ENCODE measurements around the gene COPB2. TPM values are rescaled to one million over a fixed set of nuclear protein-coding genes. Genes with fewer than 3 reads are reported as not detected.

The COPB2 gene
- total and polyA plus RNA-seq, 8 donors: 26.9 to 114 (median 93.6) TPM

DNA sequence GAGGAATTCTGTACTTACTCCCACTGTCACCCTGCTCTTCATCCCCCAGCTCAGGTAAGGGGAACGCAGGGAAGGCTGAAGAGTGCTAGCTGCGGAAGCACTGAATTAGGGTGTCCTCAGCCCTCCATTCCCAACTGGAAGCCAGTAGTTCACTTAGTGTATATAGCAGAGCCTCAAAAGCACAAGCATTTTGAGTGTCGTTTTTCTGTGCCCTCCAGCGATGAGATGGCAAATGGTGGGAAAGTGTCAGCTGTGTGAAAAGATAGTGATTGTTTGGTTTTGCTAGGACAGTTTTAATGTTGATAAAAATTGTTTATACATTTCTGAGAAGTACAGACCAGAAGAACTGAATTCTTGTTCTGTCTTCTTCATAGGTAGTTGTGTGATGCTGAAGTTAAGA, 34.8 kb downstream of the COPB2 start:
- TF ChIP-seq, protein P1, sequence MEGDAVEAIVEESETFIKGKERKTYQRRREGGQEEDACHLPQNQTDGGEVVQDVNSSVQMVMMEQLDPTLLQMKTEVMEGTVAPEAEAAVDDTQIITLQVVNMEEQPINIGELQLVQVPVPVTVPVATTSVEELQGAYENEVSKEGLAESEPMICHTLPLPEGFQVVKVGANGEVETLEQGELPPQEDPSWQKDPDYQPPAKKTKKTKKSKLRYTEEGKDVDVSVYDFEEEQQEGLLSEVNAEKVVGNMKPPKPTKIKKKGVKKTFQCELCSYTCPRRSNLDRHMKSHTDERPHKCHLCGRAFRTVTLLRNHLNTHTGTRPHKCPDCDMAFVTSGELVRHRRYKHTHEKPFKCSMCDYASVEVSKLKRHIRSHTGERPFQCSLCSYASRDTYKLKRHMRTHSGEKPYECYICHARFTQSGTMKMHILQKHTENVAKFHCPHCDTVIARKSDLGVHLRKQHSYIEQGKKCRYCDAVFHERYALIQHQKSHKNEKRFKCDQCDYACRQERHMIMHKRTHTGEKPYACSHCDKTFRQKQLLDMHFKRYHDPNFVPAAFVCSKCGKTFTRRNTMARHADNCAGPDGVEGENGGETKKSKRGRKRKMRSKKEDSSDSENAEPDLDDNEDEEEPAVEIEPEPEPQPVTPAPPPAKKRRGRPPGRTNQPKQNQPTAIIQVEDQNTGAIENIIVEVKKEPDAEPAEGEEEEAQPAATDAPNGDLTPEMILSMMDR (IDR thresholded peaks at IDR 0.05): no peak

DNA sequence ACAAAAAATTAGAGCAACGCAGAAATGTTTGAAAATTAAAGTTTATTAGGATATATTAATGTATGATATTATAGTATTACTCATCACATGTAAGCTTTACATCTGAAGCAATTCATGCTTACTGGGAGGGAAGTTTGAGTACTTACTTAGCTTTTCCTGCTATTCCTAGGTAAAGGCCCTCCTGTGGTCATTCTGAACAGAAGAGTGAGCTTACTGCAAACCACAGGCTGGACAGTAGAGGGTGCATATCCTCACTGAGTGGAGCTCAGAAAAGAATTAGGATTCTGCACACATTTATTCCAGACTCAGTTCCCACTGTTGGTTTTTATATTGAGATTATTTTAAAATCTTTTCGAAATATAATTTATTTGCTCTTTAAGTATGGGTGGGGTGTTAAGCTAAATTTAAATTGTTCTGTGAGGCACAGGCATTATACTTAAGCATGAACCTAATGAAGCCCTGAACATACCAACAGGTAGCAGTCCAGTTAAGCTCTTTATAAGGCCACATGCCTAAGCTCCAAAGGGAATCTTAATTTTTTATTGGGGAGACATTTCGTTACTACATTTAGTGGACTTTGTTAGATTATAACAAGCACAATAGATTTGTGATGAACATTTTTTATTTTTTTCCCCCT, 35.4 kb downstream of the COPB2 start:
- FAIRE-seq (peak; percentile 41), DNase-seq (peak in 3 of 6 donors; percentile 40 to 51 (median 42)), ATAC-seq (peak; percentile 76 to 93 (median 90))
- peaks cover 0 to 21% (median 19%) of the 10 kb centered on the region in 3 donors for H3K4me1 ChIP-seq
- H3K9me3 ChIP-seq: no peaks in the 10 kb centered on the region
- H3K27ac ChIP-seq: peak overlapping the region in 2 of 4 donors; percentile 19 to 53
- intact Hi-C loops (cut with DNase I): no loop called here
- H3K27me3 ChIP-seq: no peaks in the 10 kb centered on the region
- no peak overlapping the region for H3K4me3 ChIP-seq
- TF ChIP-seq, protein P1 (IDR thresholded peaks at IDR 0.05): peak; percentile 24 to 65 (median 56)
- 45 to 58% methylated on average over 3 of the region's 3 CpGs for WGBS, 2 donors
- H3K36me3 ChIP-seq: peaks cover 13 to 74% (median 39%) of the 10 kb centered on the region in 3 donors

More for the DNA sequence above, 34.8 kb downstream of the COPB2 start:
- Histone ChIP-seq H3K4me3 (no peak overlapping the region), H3K27me3 (no peaks in the 10 kb centered on the region), H3K4me1 (peaks cover 0 to 21% (median 19%) of the 10 kb centered on the region in 3 donors), H3K9me3 (no peaks in the 10 kb centered on the region), H3K27ac (peak overlapping the region in 1 of 4 donors; percentile 53), H3K36me3 (peaks cover 13 to 75% (median 44%) of the 10 kb centered on the region in 3 donors)
- intact Hi-C loops (cut with DNase I): no loop called here
- no peak for FAIRE-seq
- peak in 2 of 6 donors; percentile 16 to 38 for DNase-seq
- peak; percentile 36 to 75 (median 56) for ATAC-seq
- WGBS, 2 donors: 39 to 48% methylated on average over 4 of the region's 4 CpGs

DNA sequence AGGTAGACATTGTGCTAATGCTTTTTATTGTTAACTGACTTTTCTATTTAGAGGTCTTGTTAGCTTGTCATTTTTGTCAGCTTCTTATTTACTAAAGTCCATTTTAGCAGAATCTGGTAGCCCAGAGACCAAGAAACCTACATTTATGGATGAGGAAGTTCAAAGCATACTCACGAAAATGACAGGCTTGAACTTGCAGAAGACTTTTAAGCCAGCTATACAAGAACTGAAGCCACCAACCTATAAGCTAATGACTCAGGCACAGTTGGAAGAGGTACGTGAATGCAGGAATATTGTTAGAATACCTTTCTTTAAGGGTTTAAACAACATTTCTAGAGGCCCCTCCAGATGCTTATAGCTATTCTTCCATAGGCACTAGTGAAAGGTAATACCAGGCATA, 42.7 kb downstream of the COPB2 start:
- DNase-seq (no peak), ATAC-seq (no peak), FAIRE-seq (no peak)
- Histone ChIP-seq H3K4me3 (no peak overlapping the region), H3K36me3 (peaks cover 4 to 48% (median 11%) of the 10 kb centered on the region in 3 donors), H3K27me3 (no peaks in the 10 kb centered on the region), H3K27ac (no peak overlapping the region), H3K9me3 (no peaks in the 10 kb centered on the region), H3K4me1 (peaks cover 0 to 16% (median 12%) of the 10 kb centered on the region in 3 donors)
- TF ChIP-seq, protein P1 (IDR thresholded peaks at IDR 0.05): no peak
- intact Hi-C loops (cut with DNase I): no loop called here
- WGBS, 2 donors: 74 to 91% methylated on average over 2 of the region's 2 CpGs

- TF ChIP-seq, protein P1 (IDR thresholded peaks at IDR 0.05): no peak
- no peaks in the 10 kb centered on the region for H3K27me3 ChIP-seq
- H3K4me3 ChIP-seq: peak within 1 kb of the TSS; percentile 68 to 73 (median 71)
- FAIRE-seq (no peak), DNase-seq (peak; percentile 71 to 84 (median 80)), ATAC-seq (peak; percentile 96 to 98 (median 98))
- H3K27ac ChIP-seq: peak within 1 kb of the TSS; percentile 34 to 70 (median 64)
- H3K9me3 ChIP-seq: no peaks in the 10 kb centered on the region
- H3K4me1 ChIP-seq: peaks cover 0 to 16% (median 12%) of the 10 kb centered on the region in 3 donors
- WGBS, 2 donors: 0% methylated on average over 37 of the region's 37 CpGs
- intact Hi-C loops (cut with DNase I): no loop called here
- H3K36me3 ChIP-seq: peaks cover 0 to 23% (median 0%) of the 10 kb centered on the region in 3 donors
Measured at GRCh38 chr3:139343895-139344856, 45.3 kb downstream of the COPB2 start, which contains the start of gene MRPS22. TSS of gene MRPS22 (plus strand) at chr3:139344020. CDS start at chr3:139344027, 7 bp downstream.

Data from pancreas (tissue), 10 donors.